Measurements from ENCODE around the gene RAD51. TPM values are rescaled to one million over a fixed set of nuclear protein-coding genes. Genes with fewer than 3 reads are reported as not detected.

Gene RAD51
- total and polyA plus RNA-seq, 2 of the 8 experiments (the other 6 are each of a cell fraction or from before 2014, with no cell fraction given): 32.2 to 42.4 TPM

GRCh38 chr15:40770147-40770721, 75.3 kb downstream of the RAD51 start (continued):
- TF ChIP-seq SRF (IDR thresholded peaks at IDR 0.05; ENCODE audit: low read depth, low read length) (no peak), EZH2 (IDR thresholded peaks at IDR 0.05; ENCODE audit: low read depth, low read length, severe bottlenecking) (no peak), CEBPB (IDR thresholded peaks at IDR 0.05; ENCODE audit: low read depth, low read length) (no peak), CHD2 (IDR thresholded peaks at IDR 0.05; ENCODE audit: low read length) (no peak), JUN (IDR thresholded peaks at IDR 0.05; ENCODE audit: low read depth, low read length) (no peak)
